GM12872 (cell line): ENCODE measurements around the gene PRPF8.

Experiments used
- TF ChIP-seq, protein P1 (sequence below): IDR thresholded peaks from 3 replicates; pipeline ENCODE4 v1.5.1; 2011; ENCODE audit warnings: low read depth, mild to moderate bottlenecking, low read length, moderate library complexity; ENCODE audit not compliant: insufficient read depth

The PRPF8 gene

DNA sequence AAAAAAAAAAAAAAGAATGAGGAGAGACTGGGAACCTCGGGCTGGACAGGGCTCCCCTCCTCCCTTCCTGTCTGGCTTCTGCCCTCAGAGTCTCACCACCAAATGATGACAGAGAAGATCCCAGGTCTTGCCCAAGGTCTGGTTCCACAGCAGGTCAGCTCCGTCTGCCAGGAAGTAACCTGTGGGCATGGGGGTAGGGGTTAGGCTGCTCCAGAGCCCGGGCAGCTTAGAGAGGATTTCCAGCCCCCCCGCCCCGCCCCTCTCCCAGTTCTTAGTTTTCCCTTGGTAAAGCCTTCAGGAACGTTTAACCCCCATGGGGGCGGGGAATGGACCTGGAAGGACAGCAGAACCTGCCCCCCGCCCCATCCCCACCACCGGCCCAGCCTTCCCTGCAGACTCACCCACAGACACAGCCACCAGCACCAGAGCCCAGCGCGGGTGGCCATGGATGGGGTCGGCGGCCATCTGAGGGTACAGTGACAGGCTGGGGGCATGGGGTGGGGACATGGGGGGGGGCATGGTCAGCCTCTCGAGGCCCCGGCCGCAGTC is 24.8 kb upstream of the PRPF8 start:
- TF ChIP-seq, protein P1, sequence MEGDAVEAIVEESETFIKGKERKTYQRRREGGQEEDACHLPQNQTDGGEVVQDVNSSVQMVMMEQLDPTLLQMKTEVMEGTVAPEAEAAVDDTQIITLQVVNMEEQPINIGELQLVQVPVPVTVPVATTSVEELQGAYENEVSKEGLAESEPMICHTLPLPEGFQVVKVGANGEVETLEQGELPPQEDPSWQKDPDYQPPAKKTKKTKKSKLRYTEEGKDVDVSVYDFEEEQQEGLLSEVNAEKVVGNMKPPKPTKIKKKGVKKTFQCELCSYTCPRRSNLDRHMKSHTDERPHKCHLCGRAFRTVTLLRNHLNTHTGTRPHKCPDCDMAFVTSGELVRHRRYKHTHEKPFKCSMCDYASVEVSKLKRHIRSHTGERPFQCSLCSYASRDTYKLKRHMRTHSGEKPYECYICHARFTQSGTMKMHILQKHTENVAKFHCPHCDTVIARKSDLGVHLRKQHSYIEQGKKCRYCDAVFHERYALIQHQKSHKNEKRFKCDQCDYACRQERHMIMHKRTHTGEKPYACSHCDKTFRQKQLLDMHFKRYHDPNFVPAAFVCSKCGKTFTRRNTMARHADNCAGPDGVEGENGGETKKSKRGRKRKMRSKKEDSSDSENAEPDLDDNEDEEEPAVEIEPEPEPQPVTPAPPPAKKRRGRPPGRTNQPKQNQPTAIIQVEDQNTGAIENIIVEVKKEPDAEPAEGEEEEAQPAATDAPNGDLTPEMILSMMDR = no peak

DNA sequence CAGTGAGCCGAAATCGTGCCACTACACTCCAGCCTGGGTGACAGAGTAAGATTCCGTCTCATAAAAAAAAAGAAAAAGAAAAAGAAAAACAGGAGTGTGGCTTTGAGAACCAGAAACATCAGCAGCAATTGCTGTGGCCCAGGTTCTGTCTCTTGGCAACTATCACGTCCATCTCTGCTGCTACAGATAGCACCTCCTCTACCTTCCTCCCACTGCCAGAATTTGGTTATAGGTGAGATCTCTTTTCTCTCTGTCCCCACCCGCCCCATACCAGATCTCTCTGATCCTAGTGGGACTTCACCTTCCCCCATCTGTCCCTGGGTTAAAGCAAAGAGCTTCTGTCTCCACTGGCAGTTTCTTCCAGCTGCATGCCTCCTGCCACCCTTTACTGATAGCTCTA is 22.4 kb upstream of the PRPF8 start:
- TF ChIP-seq, protein P1 = no peak

DNA sequence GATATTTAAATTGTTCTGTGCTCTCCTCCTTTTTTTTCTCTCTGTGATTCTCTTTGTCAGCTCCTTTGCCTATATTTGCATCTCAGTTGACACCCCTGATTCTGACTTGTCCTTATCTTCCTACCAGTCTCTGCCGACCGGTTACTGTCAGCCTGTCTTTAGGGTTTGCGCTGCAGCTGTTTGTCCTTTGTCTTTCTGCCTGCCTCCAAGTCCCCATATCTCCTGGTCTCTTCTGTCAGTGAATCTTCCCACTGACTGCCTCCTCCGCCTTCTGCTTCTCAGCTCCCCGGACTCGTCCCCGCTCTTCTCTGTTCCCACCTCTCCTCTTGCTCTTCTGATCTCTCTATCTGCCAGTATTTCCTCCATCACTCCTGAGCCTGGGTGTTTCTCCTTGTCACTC is 20.3 kb upstream of the PRPF8 start:
- TF ChIP-seq, protein P1 = no peak

DNA sequence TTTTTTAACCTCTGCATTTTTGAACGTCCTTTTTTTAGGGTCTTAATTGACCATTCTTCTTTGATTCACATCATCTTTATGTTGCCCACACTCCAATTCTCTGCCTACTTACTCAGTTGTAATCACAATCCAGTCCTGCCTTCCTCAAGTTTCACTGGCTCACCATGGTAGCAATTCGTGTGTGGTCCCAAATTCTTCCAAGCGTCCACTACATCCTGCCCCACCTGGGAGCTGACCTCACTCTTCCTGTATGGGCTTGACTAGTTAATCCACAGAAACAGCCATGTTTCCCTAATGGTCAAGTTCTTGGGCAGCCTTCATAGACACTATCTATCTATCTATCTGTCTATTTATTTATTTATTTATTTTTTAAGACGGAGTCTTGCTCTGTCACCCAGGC is 18.4 kb upstream of the PRPF8 start:
- TF ChIP-seq, protein P1 = no peak

DNA sequence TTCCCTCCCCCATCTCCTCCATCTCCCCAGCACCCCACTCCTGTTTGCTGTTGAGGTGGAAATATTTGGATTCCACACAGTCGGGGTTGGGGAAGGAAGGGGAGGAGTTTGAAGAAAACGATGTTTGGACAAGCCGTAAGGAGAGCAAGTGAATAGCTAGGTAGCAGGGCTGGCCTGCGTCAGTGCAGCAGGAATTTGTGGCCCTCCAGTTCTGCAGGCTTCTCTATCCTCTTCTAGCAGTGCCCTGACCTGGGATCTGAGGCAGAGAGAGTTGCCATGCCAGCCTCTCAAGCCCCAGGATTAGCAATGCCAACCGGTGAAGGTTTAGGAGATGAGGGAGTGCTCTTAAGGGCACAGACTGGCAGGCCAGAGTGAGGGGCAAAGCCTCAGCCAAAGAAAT is 13.0 kb upstream of the PRPF8 start:
- TF ChIP-seq, protein P1 = no peak

DNA sequence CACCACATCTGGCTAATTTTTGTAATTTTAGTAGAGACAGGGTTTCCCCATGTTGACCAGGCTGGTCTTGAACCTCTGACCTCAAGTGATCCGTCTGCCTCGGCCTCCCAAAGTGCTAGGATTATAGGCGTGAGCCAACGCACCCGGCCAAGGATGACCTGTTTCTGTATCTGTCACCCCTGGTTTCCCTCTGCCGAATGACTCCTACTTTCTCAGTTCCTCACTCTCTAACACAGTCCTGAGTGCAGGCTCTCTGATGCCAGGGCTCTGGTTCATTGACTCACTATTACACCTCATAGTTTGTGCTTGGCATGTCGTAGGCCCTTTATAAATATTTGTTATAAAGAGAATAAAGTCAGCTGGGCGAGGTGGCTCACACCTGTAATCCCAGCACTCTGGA is 10.7 kb upstream of the PRPF8 start:
- TF ChIP-seq, protein P1 = no peak

DNA sequence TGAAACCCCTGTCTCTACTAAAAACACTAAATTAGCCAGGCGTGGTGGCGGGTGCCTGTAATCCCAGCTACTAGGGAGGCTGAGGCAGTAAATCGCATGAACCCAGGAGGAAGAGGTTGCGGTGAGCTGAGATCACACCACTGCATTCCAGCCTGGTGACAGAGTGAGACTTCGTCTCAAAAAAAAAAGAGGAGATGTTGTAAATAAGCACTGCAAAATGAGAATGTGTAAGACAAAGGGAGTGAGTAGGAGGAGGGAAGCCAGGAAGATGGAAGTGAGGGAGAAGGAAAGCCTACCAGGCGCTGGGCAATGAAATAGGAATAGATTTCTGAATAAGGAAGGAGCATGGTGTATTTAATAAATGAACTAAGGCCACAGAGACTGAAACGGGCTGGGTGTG is 8.7 kb upstream of the PRPF8 start:
- TF ChIP-seq, protein P1 = no peak

DNA sequence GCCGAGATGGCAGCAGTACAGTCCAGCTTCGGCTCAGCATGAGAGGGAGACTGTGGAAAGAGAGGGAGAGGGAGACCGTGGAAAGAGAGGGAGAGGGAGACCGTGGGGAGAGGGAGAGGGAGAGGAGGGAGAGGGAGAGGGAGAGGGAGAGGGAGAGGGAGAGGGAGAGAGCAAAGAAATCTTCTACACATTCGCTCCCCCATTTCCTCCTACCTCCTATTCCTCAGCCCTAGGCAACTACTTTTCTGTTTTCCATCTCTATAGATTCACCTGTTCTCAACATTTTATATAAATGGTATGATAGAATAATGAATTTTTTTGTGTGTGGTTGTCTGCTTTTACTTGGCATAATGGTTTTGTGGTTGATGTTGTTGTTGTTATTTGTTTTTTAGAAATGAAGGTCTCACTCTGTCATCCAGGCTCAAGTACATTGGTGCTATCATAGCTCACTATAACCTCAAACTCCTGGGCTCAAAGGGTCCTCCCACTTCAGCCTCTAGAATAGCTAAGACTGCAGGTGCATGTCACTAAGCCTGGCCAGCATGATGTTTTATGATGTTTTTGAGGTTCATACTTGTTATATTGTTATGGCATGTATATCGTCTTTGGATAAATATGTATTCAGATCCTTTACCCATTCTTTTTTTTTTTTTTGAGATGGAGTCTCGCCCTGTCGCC is 6.0 kb upstream of the PRPF8 start:
- TF ChIP-seq, protein P1 = no peak
